T-cell (primary cell): ENCODE measurements around the gene DVL2. TPM values are rescaled to one million over a fixed set of nuclear protein-coding genes. Genes with fewer than 3 reads are reported as not detected.

Experiments used
- ATAC-seq, 4 experiments: fragments of 200-7000 bp in 3 of 4; fragments of 150-1000 bp in 1 of 4; cut with Tn5 transposase; replicated peaks in 1 of 4; 1 replicate in 3 of 4; 2 replicates in 1 of 4; pipeline ENCODE4 v1.10.0; 2021; ENCODE audit warnings: moderate library complexity in 3 of 4, mild to moderate bottlenecking in 2 of 4, moderate number of reproducible peaks in 1 of 4
- CTCF ChIA-PET, 2 donors: fragments of 300-600 bp; sonication (Branson Sonifier 250); formaldehyde crosslinking; loops; one replicate each; lab custom pipeline; 2022; ENCODE audit warnings: antibody characterized with exemption in 2 of 2; lab: Charles Lee
- POLR2A ChIA-PET, 2 donors: fragments of 300-600 bp; sonication (Branson Sonifier 250); formaldehyde crosslinking; loops; one replicate each; lab custom pipeline; 2022; ENCODE audit warnings: antibody characterized with exemption in 2 of 2; lab: Charles Lee
- DNase-seq, 35 experiments: peaks; one replicate each; pipeline versions ENCODE4 v3.0.0 to v3.0.0-alpha.2; 2013 to 2023
- H3K27ac ChIP-seq: one replicate; pipeline ENCODE4 v1.5.1; 2013; ENCODE audit warnings: low read length
- H3K27me3 ChIP-seq, 2 experiments: replicated peaks in 1 of 2; 1 replicate in 1 of 2; 2 replicates in 1 of 2; pipeline versions ENCODE4 v1.6.1 to v1.7.0; 2013; ENCODE audit warnings: low read length in 1 of 2, mixed read lengths in 1 of 2; ENCODE audit not compliant: control insufficient read depth in 2 of 2, insufficient read depth in 2 of 2; ENCODE audit errors: extremely low read depth in 1 of 2
- H3K36me3 ChIP-seq, 2 donors: 1 replicate in 1 of 2; 2 replicates in 1 of 2; pipeline versions ENCODE4 v1.6.1 to v1.7.0; 2013; ENCODE audit warnings: low read length in 1 of 2; ENCODE audit not compliant: control insufficient read depth in 2 of 2, insufficient read depth in 1 of 2; ENCODE audit errors: extremely low read depth in 1 of 2
- H3K4me1 ChIP-seq, 2 experiments: 1 replicate in 1 of 2; 2 replicates in 1 of 2; pipeline versions ENCODE4 v1.6.1 to v1.7.0; 2013; ENCODE audit warnings: low read length in 2 of 2, mixed read lengths in 1 of 2; ENCODE audit not compliant: insufficient read depth in 2 of 2, control insufficient read depth in 1 of 2; ENCODE audit errors: extremely low read depth in 1 of 2
- H3K4me3 ChIP-seq, 2 donors: 1 replicate in 1 of 2; 2 replicates in 1 of 2; pipeline versions ENCODE4 v1.5.1 to v1.7.0; 2013; ENCODE audit warnings: mild to moderate bottlenecking in 2 of 2, low read length in 1 of 2, moderate library complexity in 1 of 2; ENCODE audit not compliant: control insufficient read depth in 1 of 2; ENCODE audit errors: extremely low read depth in 1 of 2
- H3K9me3 ChIP-seq: 2 replicates; pipeline ENCODE4 v1.7.0; 2013
- H3K27ac Mint-ChIP-seq, 2 donors: one replicate each; pipeline ENCODE4 v1.8.0; 2020 to 2021; ENCODE audit warnings: mild to moderate bottlenecking in 2 of 2, mixed read lengths in 2 of 2
- H3K27me3 Mint-ChIP-seq, 2 donors: one replicate each; pipeline ENCODE4 v1.8.0; 2021 to 2022; ENCODE audit warnings: mixed read lengths in 2 of 2
- H3K36me3 Mint-ChIP-seq: one replicate; pipeline ENCODE4 v1.8.0; 2021; ENCODE audit warnings: mixed read lengths
- H3K4me1 Mint-ChIP-seq, 3 donors: one replicate each; pipeline ENCODE4 v1.8.0; 2020 to 2022; ENCODE audit warnings: mixed read lengths in 3 of 3, mild to moderate bottlenecking in 1 of 3
- H3K4me3 Mint-ChIP-seq, 3 donors: one replicate each; pipeline ENCODE4 v1.8.0; 2020 to 2022; ENCODE audit warnings: mild to moderate bottlenecking in 3 of 3, mixed read lengths in 3 of 3, moderate library complexity in 3 of 3
- H3K9me3 Mint-ChIP-seq, 3 donors: one replicate each; pipeline ENCODE4 v1.8.0; 2020 to 2022; ENCODE audit warnings: mixed read lengths in 3 of 3
- WGBS: methylation state at CpG from one replicate; pipeline ENCODE4 v1.1.5; 2013; ENCODE audit warnings: missing lambda C conversion rate; ENCODE audit not compliant: insufficient coverage; 5-methylcytosine and 5-hydroxymethylcytosine counted together
- total RNA-seq, 35 experiments: library from RNA in 6 of 35; stranded (reverse) in 6 of 35; fragments of 120-200 nt in 1 of 35; gene quantifications; one replicate each; pipeline versions ENCODE4 v1.2.1 to v1.2.4 and lab custom pipeline; 2013 to 2026

The DVL2 gene
- total RNA-seq, 5 donors from 2014 or later (not counting 1 experiment from before 2014, with no cell fraction given), result 48.2 to 76.3 (median 70.4) TPM

DNA sequence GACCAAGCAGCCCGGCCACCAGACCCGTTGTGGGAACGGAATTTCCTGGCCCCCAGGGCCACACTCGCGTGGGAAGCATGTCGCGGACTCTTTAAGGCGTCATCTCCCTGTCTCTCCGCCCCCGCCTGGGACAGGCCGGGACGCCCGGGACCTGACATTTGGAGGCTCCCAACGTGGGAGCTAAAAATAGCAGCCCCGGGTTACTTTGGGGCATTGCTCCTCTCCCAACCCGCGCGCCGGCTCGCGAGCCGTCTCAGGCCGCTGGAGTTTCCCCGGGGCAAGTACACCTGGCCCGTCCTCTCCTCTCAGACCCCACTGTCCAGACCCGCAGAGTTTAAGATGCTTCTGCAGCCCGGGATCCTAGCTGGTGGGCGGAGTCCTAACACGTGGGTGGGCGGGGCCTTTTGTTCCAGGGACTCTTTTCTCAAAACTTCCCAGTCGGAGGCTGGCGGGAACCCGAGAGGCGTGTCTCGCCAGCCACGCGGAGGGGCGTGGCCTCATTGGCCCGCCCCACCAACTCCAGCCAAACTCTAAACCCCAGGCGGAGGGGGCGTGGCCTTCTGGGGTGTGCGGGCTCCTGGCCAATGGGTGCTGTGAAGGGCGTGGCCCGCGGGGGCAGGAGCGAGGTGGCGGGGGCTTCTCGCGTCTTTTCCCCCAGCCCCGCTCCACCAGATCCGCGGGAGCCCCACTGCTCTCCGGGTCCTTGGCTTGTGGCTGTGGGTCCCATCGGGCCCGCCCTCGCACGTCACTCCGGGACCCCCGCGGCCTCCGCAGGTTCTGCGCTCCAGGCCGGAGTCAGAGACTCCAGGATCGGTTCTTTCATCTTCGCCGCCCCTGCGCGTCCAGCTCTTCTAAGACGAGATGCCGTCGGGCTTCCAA is 47.0 kb upstream of the DVL2 start, which contains the start of gene SLC2A4:
TSS of gene SLC2A4 (plus strand) at position 645 of the 879 bp plus-strand sequence. CDS start at position 862, 217 bp downstream.
- no peak within 1 kb of the TSS for H3K27ac Mint-ChIP-seq
- H3K36me3 Mint-ChIP-seq, result no peaks in the 10 kb centered on the region
- ATAC-seq (peak; percentile 65 to 74 (median 68)), DNase-seq (peak; percentile 45 to 86 (median 64))
- H3K4me1 Mint-ChIP-seq, result peaks cover 16 to 34% (median 26%) of the 10 kb centered on the region in 3 donors
- under 1% methylated on average over 61 of the region's 71 CpGs for WGBS
- no peaks in the 10 kb centered on the region for H3K9me3 Mint-ChIP-seq
- peak within 1 kb of the TSS; percentile 70 to 77 (median 75) for H3K4me3 Mint-ChIP-seq
- Histone ChIP-seq H3K4me1 (peaks cover 6 to 26% of the 10 kb centered on the region in 2 experiments), H3K9me3 (no peaks in the 10 kb centered on the region), H3K4me3 (peak within 1 kb of the TSS; percentile 42 to 67), H3K27me3 (peaks cover 0 to 57% of the 10 kb centered on the region in 2 experiments), H3K36me3 (no peaks in the 10 kb centered on the region), H3K27ac (no peak within 1 kb of the TSS)
- ChIA-PET POLR2A (interaction anchor here (0.5 to 0.6 kb wide), 3 partner anchors 24 to 280 kb away, joined by 3 to 6 read pairs (median 4); no protein-coding TSS in a partner anchor), CTCF (interaction anchor here (0.6 to 1.3 kb wide), 6 partner anchors 15 to 407 kb away, joined by 3 to 8 read pairs (median 4); partner anchors contain the start of gene WRAP53 (in 1 of the 2))
- peaks cover 12 to 40% of the 10 kb centered on the region in 2 donors for H3K27me3 Mint-ChIP-seq

DNA sequence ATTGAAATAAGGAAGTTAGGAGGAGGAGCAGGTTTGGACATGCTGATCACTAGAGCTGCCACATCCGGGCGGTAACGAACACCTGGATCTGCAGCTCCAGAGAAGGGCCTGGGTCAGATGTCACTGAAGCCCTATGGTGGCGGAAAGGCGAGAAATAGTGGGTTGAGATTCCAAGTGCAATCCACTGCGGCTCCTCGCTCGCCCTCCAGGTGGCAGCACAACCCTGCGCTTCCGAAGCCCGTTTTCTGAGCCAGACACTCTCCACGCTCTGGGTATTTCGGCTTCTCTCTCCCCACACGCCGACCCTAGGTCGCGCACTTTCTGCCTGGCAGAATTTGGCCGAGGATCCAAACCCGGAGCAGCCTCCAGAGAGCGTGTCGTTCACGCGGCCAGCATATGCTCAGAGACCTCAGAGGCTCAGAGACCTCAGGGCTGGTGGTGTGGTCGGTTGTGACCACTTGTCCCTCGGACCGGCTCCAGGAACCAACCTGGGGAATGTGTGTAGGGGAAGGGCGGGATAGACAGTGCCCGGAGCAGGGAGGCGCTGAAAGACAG is 46.3 kb upstream of the DVL2 start:
- Histone ChIP-seq H3K27me3 (peaks cover 0 to 51% of the 10 kb centered on the region in 2 experiments), H3K9me3 (no peaks in the 10 kb centered on the region), H3K4me1 (peaks cover 6 to 26% of the 10 kb centered on the region in 2 experiments), H3K4me3 (peak overlapping the region; percentile 42 to 67), H3K27ac (no peak overlapping the region), H3K36me3 (no peaks in the 10 kb centered on the region)
- H3K9me3 Mint-ChIP-seq, result no peaks in the 10 kb centered on the region
- peak overlapping the region; percentile 70 to 77 (median 75) for H3K4me3 Mint-ChIP-seq
- no peaks in the 10 kb centered on the region for H3K36me3 Mint-ChIP-seq
- H3K4me1 Mint-ChIP-seq, result peaks cover 16 to 34% (median 26%) of the 10 kb centered on the region in 3 donors
- ATAC-seq (peak; percentile 85 to 90 (median 86)), DNase-seq (peak; percentile 68 to 88 (median 82))
- POLR2A ChIA-PET, result interaction anchor here in 1 of 2 donors (0.6 kb wide), 1 partner anchor 25 kb away, joined by 4 read pairs; no protein-coding TSS in a partner anchor
- WGBS, result 1% methylated on average over 27 of the region's 29 CpGs
- CTCF ChIA-PET, result interaction anchor here (0.6 to 1.3 kb wide), 4 partner anchors 16 to 168 kb away, joined by 3 to 8 read pairs (median 3); partner anchors contain the start of gene ACAP1 (in 1 of the 2)
- H3K27me3 Mint-ChIP-seq, result peaks cover 12 to 37% of the 10 kb centered on the region in 2 donors
- H3K27ac Mint-ChIP-seq, result no peak overlapping the region

DNA sequence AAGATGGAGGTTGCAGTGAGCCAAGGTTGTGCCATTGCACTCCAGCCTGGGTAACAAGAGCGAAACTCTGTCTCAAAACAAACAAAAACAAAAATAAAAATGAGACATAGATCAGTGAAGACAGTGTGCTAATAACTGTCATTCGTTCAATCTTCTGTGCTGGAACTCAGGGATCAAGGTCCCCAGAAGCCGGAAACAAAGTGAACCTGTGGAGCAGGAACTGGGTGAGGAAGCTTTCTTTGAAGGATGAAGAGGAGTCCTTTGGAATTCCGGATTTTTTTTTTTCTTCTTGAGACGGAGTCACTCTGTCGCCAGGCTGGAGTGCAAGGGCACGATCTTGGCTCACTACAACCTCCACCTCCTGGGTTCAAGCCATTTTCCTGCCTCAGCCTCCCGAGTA is 45.1 kb upstream of the DVL2 start:
- DNase-seq (no peak), ATAC-seq (no peak)
- no peak overlapping the region for H3K27ac Mint-ChIP-seq
- Histone ChIP-seq H3K36me3 (no peaks in the 10 kb centered on the region), H3K27ac (no peak overlapping the region), H3K9me3 (no peaks in the 10 kb centered on the region), H3K4me3 (no peak overlapping the region), H3K4me1 (peaks cover 6 to 26% of the 10 kb centered on the region in 2 experiments), H3K27me3 (peaks cover 0 to 39% of the 10 kb centered on the region in 2 experiments)
- CTCF ChIA-PET, result interaction anchor here (0.6 to 1.3 kb wide), 3 partner anchors 17 to 305 kb away, joined by 3 to 4 read pairs (median 4); no protein-coding TSS in a partner anchor
- H3K4me3 Mint-ChIP-seq, result no peak overlapping the region
- peaks cover 16 to 34% (median 26%) of the 10 kb centered on the region in 3 donors for H3K4me1 Mint-ChIP-seq
- no peaks in the 10 kb centered on the region for H3K36me3 Mint-ChIP-seq
- WGBS, result 43% methylated on average over 1 of the region's 8 CpGs
- H3K9me3 Mint-ChIP-seq, result no peaks in the 10 kb centered on the region
- H3K27me3 Mint-ChIP-seq, result peaks cover 12 to 30% of the 10 kb centered on the region in 2 donors
- POLR2A ChIA-PET, result no interaction called here

DNA sequence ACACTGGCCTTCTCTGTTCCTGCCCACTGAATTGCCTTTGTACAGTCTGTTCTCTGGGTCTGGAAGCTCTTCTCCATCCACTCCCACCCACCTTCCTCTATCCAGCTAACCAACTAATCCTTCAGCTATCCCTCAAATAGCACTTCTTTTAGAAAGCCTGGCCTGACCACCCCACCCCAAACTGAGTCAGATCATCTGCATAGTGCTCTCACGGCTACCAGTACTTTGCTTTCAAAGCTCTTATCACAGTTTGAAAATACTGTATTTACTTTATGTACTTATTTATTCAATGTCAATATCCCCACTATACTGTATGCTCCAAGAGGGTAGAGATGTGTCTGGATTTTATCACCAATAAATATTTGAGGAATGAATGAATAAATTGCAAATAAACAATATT is 32.5 kb upstream of the DVL2 start:
- H3K36me3 ChIP-seq, result no peaks in the 10 kb centered on the region
- CTCF ChIA-PET, result no interaction called here
- no CpG with 5 or more reads among the region's 1 CpG for WGBS
- no peak overlapping the region for H3K4me3 ChIP-seq
- DNase-seq (no peak), ATAC-seq (no peak)
- no peak overlapping the region for H3K4me3 Mint-ChIP-seq
- H3K4me1 Mint-ChIP-seq, result peaks cover 19 to 21% (median 20%) of the 10 kb centered on the region in 3 donors
- no peaks in the 10 kb centered on the region for H3K9me3 ChIP-seq
- H3K27ac Mint-ChIP-seq, result no peak overlapping the region
- H3K9me3 Mint-ChIP-seq, result no peaks in the 10 kb centered on the region
- POLR2A ChIA-PET, result interaction anchor here in 1 of 2 donors (0.7 kb wide), 1 partner anchor 65 kb away, joined by 3 read pairs; no protein-coding TSS in a partner anchor
- peaks cover 3 to 30% of the 10 kb centered on the region in 2 donors for H3K27me3 Mint-ChIP-seq
- no peaks in the 10 kb centered on the region for H3K36me3 Mint-ChIP-seq
- H3K4me1 ChIP-seq, result peaks cover 3 to 20% of the 10 kb centered on the region in 2 experiments
- no peak overlapping the region for H3K27ac ChIP-seq
- peaks cover 0 to 55% of the 10 kb centered on the region in 2 experiments for H3K27me3 ChIP-seq

DNA sequence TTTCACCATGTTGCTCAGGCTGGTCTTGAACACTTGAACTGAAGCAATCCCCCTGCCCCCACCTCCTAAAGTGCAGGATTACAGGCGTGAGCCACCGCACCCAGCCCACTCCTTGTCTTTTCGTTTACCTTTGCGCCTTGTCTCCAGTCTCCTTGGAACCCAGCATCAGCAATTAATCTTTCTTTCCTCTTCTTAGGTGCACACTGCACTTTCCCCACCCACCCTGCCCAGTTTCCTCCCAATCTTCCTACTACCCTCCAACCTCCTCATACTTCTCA is 29.4 kb upstream of the DVL2 start:
- Histone ChIP-seq H3K4me1 (peaks cover 6 to 35% of the 10 kb centered on the region in 2 experiments), H3K36me3 (peaks cover 0 to 10% of the 10 kb centered on the region in 2 donors), H3K9me3 (no peaks in the 10 kb centered on the region), H3K4me3 (no peak overlapping the region), H3K27me3 (peaks cover 0 to 51% of the 10 kb centered on the region in 2 experiments), H3K27ac (no peak overlapping the region)
- POLR2A ChIA-PET, result interaction anchor here in 1 of 2 donors (0.6 kb wide), 1 partner anchor 73 kb away, joined by 3 read pairs; no protein-coding TSS in a partner anchor
- 32% methylated on average over 4 of the region's 4 CpGs for WGBS
- DNase-seq (no peak), ATAC-seq (peak in 1 of 4 experiments; percentile 2)
- no peaks in the 10 kb centered on the region for H3K9me3 Mint-ChIP-seq
- H3K27ac Mint-ChIP-seq, result peak overlapping the region; percentile 64 to 67
- CTCF ChIA-PET, result no interaction called here
- no peaks in the 10 kb centered on the region for H3K36me3 Mint-ChIP-seq
- H3K4me3 Mint-ChIP-seq, result peak overlapping the region; percentile 25 to 76 (median 71)
- H3K4me1 Mint-ChIP-seq, result peaks cover 22 to 23% (median 22%) of the 10 kb centered on the region in 3 donors
- H3K27me3 Mint-ChIP-seq, result peaks cover 3 to 30% of the 10 kb centered on the region in 2 donors
